HG02938 (cell line): Measurements from ENCODE around the gene EPS8L3.
"Not testable (repeated sequence)": the region's sequence is repeated elsewhere in the genome, so short reads cannot be mapped to it uniquely, and the experiment has no call there.

Experiments used
- ATAC-seq: cut with Tn5 transposase; IDR thresholded peaks from one replicate; pipeline ENCODE4 v1.9.1; 2021; ENCODE audit warnings: mild to moderate bottlenecking, moderate library complexity; ENCODE audit not compliant: unreplicated experiment

The EPS8L3 gene

DNA sequence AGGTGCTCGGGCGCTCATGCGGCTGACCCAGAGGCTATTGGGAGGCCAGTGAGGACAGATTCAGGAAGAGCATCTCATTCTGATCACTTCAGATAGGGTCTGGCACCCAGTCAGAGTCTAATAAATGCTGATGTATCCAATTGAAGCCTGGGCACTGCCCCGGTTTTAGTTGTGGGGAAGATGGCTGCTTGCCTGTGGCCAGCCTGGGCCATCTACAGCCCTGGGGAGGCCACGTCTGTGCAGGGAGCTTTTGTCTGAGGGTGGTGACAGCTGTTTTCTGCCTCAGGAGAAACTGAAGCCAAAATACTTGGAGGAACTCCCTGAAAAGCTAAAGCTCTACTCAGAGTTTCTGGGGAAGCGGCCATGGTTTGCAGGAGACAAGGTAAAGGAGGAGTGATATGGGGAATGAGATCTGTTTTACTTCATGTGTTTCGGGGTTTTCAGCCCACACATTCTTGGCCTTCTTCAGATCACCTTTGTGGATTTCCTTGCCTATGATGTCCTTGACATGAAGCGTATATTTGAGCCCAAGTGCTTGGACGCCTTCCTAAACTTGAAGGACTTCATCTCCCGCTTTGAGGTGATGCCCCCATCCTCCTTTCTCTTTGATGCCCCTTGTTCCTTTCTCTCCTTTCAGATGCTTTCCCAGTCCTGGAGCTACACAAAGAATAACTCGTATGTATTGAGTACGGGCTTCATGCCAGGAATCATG, 48.9 kb downstream of the EPS8L3 start:
- no peak for ATAC-seq

DNA sequence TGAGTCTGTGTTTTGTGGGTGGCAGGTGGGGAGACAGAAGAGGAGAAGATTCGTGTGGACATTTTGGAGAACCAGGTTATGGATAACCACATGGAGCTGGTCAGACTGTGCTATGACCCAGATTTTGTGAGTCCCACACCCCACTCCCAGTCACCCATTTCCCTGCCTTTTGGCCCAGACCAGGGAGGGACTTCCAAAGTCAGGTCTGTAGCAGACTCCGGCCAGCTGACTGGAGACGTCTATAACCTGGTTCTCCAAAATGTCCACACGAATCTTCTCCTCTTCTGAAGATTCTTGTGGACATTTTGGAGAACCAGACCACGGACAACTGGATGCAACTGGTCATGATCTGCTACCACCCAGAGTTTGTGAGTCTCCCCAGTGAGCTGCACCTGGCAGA, 50.1 kb downstream of the EPS8L3 start:
- ATAC-seq = no peak

DNA sequence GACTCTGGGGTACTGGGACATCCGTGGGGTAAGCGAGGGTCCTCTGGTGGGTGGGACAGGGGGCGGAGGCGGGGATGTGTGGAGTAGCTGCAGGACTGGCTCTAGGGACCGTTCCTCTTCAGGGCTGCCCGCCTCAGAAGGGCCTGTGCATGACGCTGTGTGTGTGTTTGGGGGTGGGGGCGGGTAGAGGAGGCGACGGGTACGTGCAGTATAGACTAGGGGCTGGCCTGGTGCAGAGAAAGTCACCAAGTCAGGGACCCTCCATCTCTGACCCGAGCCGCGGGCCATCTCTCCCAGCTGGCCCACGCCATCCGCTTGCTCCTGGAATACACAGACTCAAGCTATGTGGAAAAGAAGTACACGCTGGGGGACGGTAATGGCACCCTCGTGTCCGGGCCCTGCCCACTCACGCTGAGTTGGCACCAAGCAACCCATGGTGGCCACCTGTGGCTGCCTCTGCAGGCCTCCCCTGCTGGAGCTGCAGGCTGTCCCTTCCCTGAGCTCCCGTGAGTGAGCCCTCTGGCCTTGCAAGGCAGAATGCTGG, 51.3 kb downstream of the EPS8L3 start:
- ATAC-seq = no peak

DNA sequence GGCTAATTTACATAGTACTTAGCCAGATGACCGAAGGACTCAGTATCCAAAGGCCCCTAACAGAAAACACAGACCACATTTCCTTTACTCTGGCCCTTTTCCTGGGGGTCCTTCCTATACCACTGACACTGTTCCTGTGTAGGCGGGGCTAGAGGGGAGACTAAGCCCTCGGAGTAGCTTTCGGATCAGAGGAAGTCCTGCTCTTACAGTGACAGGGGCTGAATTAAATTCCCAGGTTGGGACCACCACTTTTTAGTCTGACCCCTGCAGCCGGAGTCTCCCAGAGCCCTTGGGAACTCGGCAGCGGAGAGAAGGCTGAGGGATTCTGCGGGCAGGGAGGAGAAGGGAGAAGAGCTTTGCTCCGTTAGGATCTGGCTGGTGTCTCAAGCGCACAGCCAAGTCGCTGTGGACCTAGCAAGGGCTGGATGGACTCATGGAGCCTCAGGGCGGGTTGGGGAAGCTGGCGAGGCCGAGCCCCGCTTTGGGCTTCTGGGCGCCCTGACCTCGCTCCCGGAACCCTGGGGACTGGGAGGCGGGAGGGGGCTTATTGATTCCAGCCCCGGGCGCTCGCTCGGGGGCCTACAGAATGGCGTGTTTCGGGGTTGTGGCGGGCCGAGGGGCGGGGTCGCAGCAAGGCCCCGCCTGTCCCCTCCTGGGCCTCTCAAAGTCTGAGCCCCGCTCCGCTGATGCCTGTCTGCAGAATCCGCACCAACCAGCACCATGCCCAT, 52.0 kb downstream of the EPS8L3 start, which contains the start of gene GSTM5:
TSS of gene GSTM5 (plus strand) at position 659 of the 728 bp plus-strand sequence. CDS start at position 721, 62 bp downstream.
- ATAC-seq = not testable (repeated sequence)

DNA sequence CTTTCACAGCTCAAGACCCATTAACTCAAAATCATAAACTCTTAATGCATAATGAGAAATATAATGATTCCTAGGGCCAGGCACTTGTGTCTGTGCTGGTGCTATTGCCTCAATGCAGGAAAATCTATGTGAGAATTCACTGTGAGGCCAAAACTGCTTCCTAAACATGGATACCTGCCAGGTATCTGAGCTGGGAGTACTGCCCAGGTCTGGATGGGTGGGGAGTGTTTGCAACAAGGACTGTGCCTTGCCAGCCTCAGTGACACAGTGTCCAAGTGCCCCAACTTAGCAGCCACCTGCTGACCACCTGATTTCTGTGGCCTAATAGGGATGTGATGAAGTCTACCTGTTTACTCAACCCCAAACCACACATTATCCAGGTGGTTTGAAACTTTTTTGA, 53.9 kb downstream of the EPS8L3 start:
- ATAC-seq = not testable (repeated sequence)

DNA sequence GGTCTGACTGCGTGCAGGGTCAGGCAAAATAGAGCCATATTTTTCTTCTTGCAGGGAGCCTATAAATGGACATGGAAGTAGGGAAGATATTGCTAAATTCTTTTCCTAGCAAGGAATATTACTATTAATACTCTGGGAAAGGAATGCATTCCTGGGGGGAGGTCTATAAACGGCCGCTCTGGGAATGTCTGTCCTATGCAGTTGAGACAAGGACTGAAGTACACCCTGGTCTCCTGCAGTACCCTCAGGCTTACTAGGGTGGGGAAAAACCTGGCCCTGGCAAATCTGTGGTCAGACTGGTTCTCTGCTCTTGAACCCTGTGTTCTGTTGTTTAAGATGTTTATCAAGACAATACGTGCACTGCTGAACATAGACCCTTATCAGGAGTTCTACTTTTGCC, 54.8 kb downstream of the EPS8L3 start:
- not testable (repeated sequence) for ATAC-seq

DNA sequence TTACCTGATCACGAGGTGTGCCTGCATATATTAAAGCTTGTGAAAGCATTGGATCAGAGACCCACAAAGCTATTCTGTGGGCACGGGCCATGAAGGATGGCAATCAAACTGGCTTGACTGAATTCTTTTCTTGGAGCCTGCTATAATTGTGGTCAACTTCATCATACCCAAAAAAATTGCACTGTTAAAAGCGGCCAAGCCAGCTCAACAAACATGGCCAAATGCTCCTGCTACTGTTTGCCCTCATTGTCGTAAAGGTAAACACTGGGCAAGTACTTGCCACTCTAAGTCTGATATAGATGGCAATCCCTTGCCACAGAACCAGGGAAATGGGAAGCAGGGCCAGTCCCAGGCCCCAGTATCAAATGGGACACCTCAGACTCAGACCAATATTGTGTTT, 58.3 kb downstream of the EPS8L3 start:
- ATAC-seq = no peak

DNA sequence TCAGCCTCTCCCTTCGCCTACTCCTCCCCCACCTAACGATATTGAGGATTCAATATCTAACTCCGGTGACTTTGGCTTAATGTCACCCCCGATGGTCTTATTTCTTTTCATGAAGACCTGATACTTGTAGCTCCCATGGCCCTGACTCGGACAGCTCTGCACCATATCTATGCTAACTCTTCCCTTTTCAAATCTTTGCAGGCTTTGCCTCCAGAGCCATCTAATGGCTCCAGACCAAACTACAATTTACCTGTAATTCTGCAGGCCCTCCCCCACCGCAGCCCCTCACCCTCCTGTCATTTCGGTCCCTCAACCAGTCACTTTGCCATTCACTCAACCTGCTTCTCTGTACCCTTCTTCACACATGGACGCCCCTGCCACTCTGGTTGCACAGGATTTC, 59.5 kb downstream of the EPS8L3 start:
- ATAC-seq = no peak

DNA sequence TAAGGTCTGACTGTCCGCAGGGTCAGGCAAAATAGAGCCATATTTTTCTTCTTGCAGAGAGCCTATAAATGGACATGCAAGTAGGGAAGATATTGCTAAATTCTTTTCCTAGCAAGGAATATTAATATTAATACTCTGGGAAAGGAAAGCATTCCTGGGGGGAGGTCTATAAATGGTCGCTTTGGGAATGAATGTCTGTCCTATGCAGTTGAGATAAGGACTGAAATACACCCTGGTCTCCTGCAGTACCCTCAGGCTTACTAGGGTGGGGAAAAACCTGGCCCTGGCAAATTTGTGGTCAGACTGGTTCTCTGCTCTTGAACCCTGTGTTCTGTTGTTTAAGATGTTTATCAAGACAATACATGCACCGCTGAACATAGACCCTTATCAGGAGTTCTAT, 60.8 kb downstream of the EPS8L3 start:
- not testable (repeated sequence) for ATAC-seq
